Neural progenitor cell (in vitro differentiated cells): ENCODE results near the gene SAV1. TPM values are rescaled to one million over a fixed set of nuclear protein-coding genes. Genes with fewer than 3 reads are reported as not detected.
"Not testable (repeated sequence)": the region's sequence is repeated elsewhere in the genome, so short reads cannot be mapped to it uniquely, and the experiment has no call there.

Source experiments
- DNase-seq: peaks from one replicate; pipeline ENCODE4 v3.0.0-alpha.2; 2016; ENCODE audit warnings: low spot score
- H2AFZ ChIP-seq: fragments of 200-600 bp; sonication (generic); replicated peaks from 2 replicates; pipeline ENCODE4 v1.6.1; 2016; ENCODE audit warnings: antibody characterized with exemption
- H3F3A ChIP-seq: fragments of 200-600 bp; sonication (generic); 2 replicates; pipeline ENCODE4 v1.6.1; 2016; ENCODE audit warnings: antibody characterized with exemption, low read depth
- H3K27ac ChIP-seq: fragments of 200-600 bp; sonication (generic); 2 replicates; pipeline ENCODE4 v1.5.1; 2016; ENCODE audit warnings: mild to moderate bottlenecking
- H3K27me3 ChIP-seq: fragments of 200-600 bp; sonication (generic); 2 replicates; pipeline ENCODE4 v1.6.1; 2016; ENCODE audit warnings: mild to moderate bottlenecking, moderate library complexity
- H3K36me3 ChIP-seq: fragments of 200-600 bp; sonication (generic); 2 replicates; pipeline ENCODE4 v1.5.1; 2016
- H3K4me1 ChIP-seq: fragments of 200-600 bp; sonication (generic); 2 replicates; pipeline ENCODE4 v1.6.1; 2016; ENCODE audit warnings: mixed run types
- H3K4me2 ChIP-seq: fragments of 200-600 bp; sonication (generic); 2 replicates; pipeline ENCODE4 v1.6.1; 2016
- H3K4me3 ChIP-seq: fragments of 200-600 bp; sonication (generic); 2 replicates; pipeline ENCODE4 v1.5.1; 2016
- H3K79me2 ChIP-seq: fragments of 200-600 bp; sonication (generic); 2 replicates; pipeline ENCODE4 v1.6.1; 2016; ENCODE audit warnings: low read depth
- H3K9ac ChIP-seq: fragments of 200-600 bp; sonication (generic); 2 replicates; pipeline ENCODE4 v1.6.1; 2016
- H3K9me3 ChIP-seq: fragments of 200-600 bp; sonication (generic); 2 replicates; pipeline ENCODE4 v1.5.1; 2016; ENCODE audit warnings: low read depth
- H4K20me1 ChIP-seq: fragments of 200-600 bp; sonication (generic); 2 replicates; pipeline ENCODE4 v1.6.1; 2016; ENCODE audit warnings: low read depth
- H3K27ac Mint-ChIP-seq: 3 replicates; pipeline ENCODE4 v1.8.0; 2021; ENCODE audit warnings: mixed read lengths
- H3K27me3 Mint-ChIP-seq: 2 replicates; pipeline ENCODE4 v1.8.0; 2022; ENCODE audit warnings: low read depth, mild to moderate bottlenecking, inconsistent platforms, moderate library complexity, mixed read lengths; ENCODE audit not compliant: insufficient read depth
- H3K36me3 Mint-ChIP-seq: 3 replicates; pipeline ENCODE4 v1.8.0; 2021; ENCODE audit warnings: mixed read lengths
- H3K4me1 Mint-ChIP-seq: 3 replicates; pipeline ENCODE4 v1.8.0; 2021; ENCODE audit warnings: mixed read lengths
- H3K4me3 Mint-ChIP-seq: 3 replicates; pipeline ENCODE4 v1.8.0; 2021; ENCODE audit warnings: mild to moderate bottlenecking, moderate library complexity, mixed read lengths
- H3K9me3 Mint-ChIP-seq: 3 replicates; pipeline ENCODE4 v1.8.0; 2020; ENCODE audit warnings: mixed read lengths
- EZH2 ChIP-seq: fragments of 200-600 bp; sonication (generic); IDR thresholded peaks from 2 replicates; pipeline ENCODE4 v1.6.1; 2017; ENCODE audit warnings: antibody characterized with exemption, mild to moderate bottlenecking, moderate library complexity
- EZH2phosphoT487 ChIP-seq: fragments of 200-600 bp; sonication (generic); IDR thresholded peaks from 2 replicates; pipeline ENCODE4 v1.6.1; 2017; ENCODE audit warnings: antibody characterized with exemption
- total RNA-seq: library from RNA; depleted of rRNA; stranded (reverse); fragments of >200 nt; gene quantifications from 2 replicates; pipeline ENCODE4 v1.2.3, GENCODE V29; 2015; ENCODE audit warnings: low replicate concordance
- TF ChIP-seq, protein P1 (sequence below): fragments of 200-600 bp; sonication (generic); IDR thresholded peaks from 2 replicates; pipeline ENCODE4 v1.5.1; 2017; ENCODE audit warnings: antibody characterized with exemption, mild to moderate bottlenecking

The SAV1 gene
- total RNA-seq, 1 donor from 2014 or later = 34.5 TPM

GRCh38 chr14:50635141-50635540, 33.0 kb downstream of the SAV1 start:
- no peak overlapping the region for H3K4me3 Mint-ChIP-seq
- no peak for DNase-seq
- H3K27ac Mint-ChIP-seq = no peak overlapping the region
- no peaks in the 10 kb centered on the region for H3F3A ChIP-seq
- H2AFZ ChIP-seq = no peak overlapping the region
- no peak overlapping the region for H3K27ac ChIP-seq
- H3K36me3 Mint-ChIP-seq = peaks cover 15% of the 10 kb centered on the region
- H3K27me3 ChIP-seq = no peaks in the 10 kb centered on the region
- H3K9ac ChIP-seq = no peak overlapping the region
- H3K4me1 Mint-ChIP-seq = no peaks in the 10 kb centered on the region
- H3K27me3 Mint-ChIP-seq = no peaks in the 10 kb centered on the region
- no peaks in the 10 kb centered on the region for H3K9me3 Mint-ChIP-seq
- no peak overlapping the region for H3K4me3 ChIP-seq
- H3K4me2 ChIP-seq = no peak overlapping the region
- no peaks in the 10 kb centered on the region for H3K79me2 ChIP-seq
- H3K9me3 ChIP-seq = no peaks in the 10 kb centered on the region
- H3K36me3 ChIP-seq = peaks cover 5% of the 10 kb centered on the region
- TF ChIP-seq EZH2 (no peak), EZH2phosphoT487 (no peak)
- TF ChIP-seq, protein P1, sequence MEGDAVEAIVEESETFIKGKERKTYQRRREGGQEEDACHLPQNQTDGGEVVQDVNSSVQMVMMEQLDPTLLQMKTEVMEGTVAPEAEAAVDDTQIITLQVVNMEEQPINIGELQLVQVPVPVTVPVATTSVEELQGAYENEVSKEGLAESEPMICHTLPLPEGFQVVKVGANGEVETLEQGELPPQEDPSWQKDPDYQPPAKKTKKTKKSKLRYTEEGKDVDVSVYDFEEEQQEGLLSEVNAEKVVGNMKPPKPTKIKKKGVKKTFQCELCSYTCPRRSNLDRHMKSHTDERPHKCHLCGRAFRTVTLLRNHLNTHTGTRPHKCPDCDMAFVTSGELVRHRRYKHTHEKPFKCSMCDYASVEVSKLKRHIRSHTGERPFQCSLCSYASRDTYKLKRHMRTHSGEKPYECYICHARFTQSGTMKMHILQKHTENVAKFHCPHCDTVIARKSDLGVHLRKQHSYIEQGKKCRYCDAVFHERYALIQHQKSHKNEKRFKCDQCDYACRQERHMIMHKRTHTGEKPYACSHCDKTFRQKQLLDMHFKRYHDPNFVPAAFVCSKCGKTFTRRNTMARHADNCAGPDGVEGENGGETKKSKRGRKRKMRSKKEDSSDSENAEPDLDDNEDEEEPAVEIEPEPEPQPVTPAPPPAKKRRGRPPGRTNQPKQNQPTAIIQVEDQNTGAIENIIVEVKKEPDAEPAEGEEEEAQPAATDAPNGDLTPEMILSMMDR = no peak
- H4K20me1 ChIP-seq = peaks cover 3% of the 10 kb centered on the region
- H3K4me1 ChIP-seq = no peaks in the 10 kb centered on the region

GRCh38 chr14:50633954-50634353, 34.2 kb downstream of the SAV1 start:
- H3K79me2 ChIP-seq = no peaks in the 10 kb centered on the region
- Mint-ChIP-seq H3K9me3 (no peaks in the 10 kb centered on the region), H3K27me3 (no peaks in the 10 kb centered on the region), H3K4me1 (no peaks in the 10 kb centered on the region), H3K4me3 (no peak overlapping the region), H3K36me3 (peaks cover 9% of the 10 kb centered on the region), H3K27ac (no peak overlapping the region)
- no peaks in the 10 kb centered on the region for H3K4me1 ChIP-seq
- no peaks in the 10 kb centered on the region for H3K9me3 ChIP-seq
- H3K27ac ChIP-seq = no peak overlapping the region
- no peak for DNase-seq
- TF ChIP-seq EZH2 = no peak
- no peak for TF ChIP-seq EZH2phosphoT487
- TF ChIP-seq, protein P1 = no peak
- no peak overlapping the region for H3K4me3 ChIP-seq
- H3K27me3 ChIP-seq = no peaks in the 10 kb centered on the region
- no peak overlapping the region for H3K9ac ChIP-seq
- H4K20me1 ChIP-seq = no peaks in the 10 kb centered on the region
- H3F3A ChIP-seq = no peaks in the 10 kb centered on the region
- no peak overlapping the region for H3K4me2 ChIP-seq
- H2AFZ ChIP-seq = no peak overlapping the region
- H3K36me3 ChIP-seq = peaks cover 5% of the 10 kb centered on the region

GRCh38 chr14:50631408-50631821, 36.7 kb downstream of the SAV1 start:
- TF ChIP-seq EZH2phosphoT487 (no peak), EZH2 (no peak)
- TF ChIP-seq, protein P1 = no peak
- no peaks in the 10 kb centered on the region for H3F3A ChIP-seq
- no peak overlapping the region for H3K27ac ChIP-seq
- H3K4me3 Mint-ChIP-seq = no peak overlapping the region
- peaks cover 6% of the 10 kb centered on the region for H3K36me3 Mint-ChIP-seq
- H3K4me2 ChIP-seq = no peak overlapping the region
- H3K9ac ChIP-seq = no peak overlapping the region
- no peak overlapping the region for H3K27ac Mint-ChIP-seq
- no peaks in the 10 kb centered on the region for H3K27me3 ChIP-seq
- no peaks in the 10 kb centered on the region for H3K4me1 ChIP-seq
- peaks cover 5% of the 10 kb centered on the region for H3K36me3 ChIP-seq
- H2AFZ ChIP-seq = no peak overlapping the region
- H4K20me1 ChIP-seq = no peaks in the 10 kb centered on the region
- no peak overlapping the region for H3K4me3 ChIP-seq
- no peaks in the 10 kb centered on the region for H3K9me3 Mint-ChIP-seq
- DNase-seq = no peak
- no peaks in the 10 kb centered on the region for H3K27me3 Mint-ChIP-seq
- no peaks in the 10 kb centered on the region for H3K9me3 ChIP-seq
- no peaks in the 10 kb centered on the region for H3K4me1 Mint-ChIP-seq
- no peaks in the 10 kb centered on the region for H3K79me2 ChIP-seq

GRCh38 chr14:50624947-50625346, 43.2 kb downstream of the SAV1 start:
- H3K27ac ChIP-seq, H3K27me3 ChIP-seq, H2AFZ ChIP-seq, H3K36me3 ChIP-seq, H3K79me2 ChIP-seq, H3K9me3 ChIP-seq, H3K36me3 Mint-ChIP-seq, DNase-seq, H3F3A ChIP-seq, H3K4me2 ChIP-seq, H3K27ac Mint-ChIP-seq, H3K9ac ChIP-seq, H3K9me3 Mint-ChIP-seq, H3K4me3 ChIP-seq, H3K27me3 Mint-ChIP-seq, H3K4me3 Mint-ChIP-seq, H4K20me1 ChIP-seq, H3K4me1 Mint-ChIP-seq, H3K4me1 ChIP-seq: not testable (repeated sequence)
